Measurements from ENCODE around the gene HOXD8.

GRCh38 chr2:176105730-176106580 is 23.6 kb upstream of the HOXD8 start:
- no peak for TF ChIP-seq SP2 (tag by site-specific recombination; IDR thresholded peaks at IDR 0.05)
- TF ChIP-seq SP7 (tag by site-specific recombination; IDR thresholded peaks at IDR 0.05) = 0 out of 2 replicates have a peak, but pooled peaks have one; percentile 34
- no peak for TF ChIP-seq TCF7L2 (IDR thresholded peaks at IDR 0.05; ENCODE audit: borderline replicate concordance, low read depth, low read length)
- TF ChIP-seq REST (tag by site-specific recombination; IDR thresholded peaks at IDR 0.05) = no peak
- TF ChIP-seq ZNF585B (tag by site-specific recombination; IDR thresholded peaks at IDR 0.05) = no peak
- peak; percentile 39; the same call in 1 of the 2 replicates for TF ChIP-seq CTCF (tag by site-specific recombination; IDR thresholded peaks at IDR 0.05)
- no peak for TF ChIP-seq PRDM2 (tag by site-specific recombination; IDR thresholded peaks at IDR 0.05; ENCODE audit: borderline replicate concordance)
- TF ChIP-seq ZNF366 (tag by site-specific recombination; conservative IDR thresholded peaks at IDR 0.05) = peak; percentile 99
- 0 out of 2 replicates have a peak, but pooled peaks have one; percentile 53 for TF ChIP-seq ZNF501 (tag by site-specific recombination; IDR thresholded peaks at IDR 0.05)
- no peak for TF ChIP-seq ZNF350 (tag by site-specific recombination; IDR thresholded peaks at IDR 0.05)
- TF ChIP-seq YY1 (tag by site-specific recombination; IDR thresholded peaks at IDR 0.05) = no peak
- no peak for TF ChIP-seq ZNF121 (tag by site-specific recombination; IDR thresholded peaks at IDR 0.05)
- peak; percentile 82 for TF ChIP-seq ZBTB17 (tag by site-specific recombination; IDR thresholded peaks at IDR 0.05)
- TF ChIP-seq ZBTB49 (tag by site-specific recombination; IDR thresholded peaks at IDR 0.05; ENCODE audit: low read depth) = no peak
